Measurements from ENCODE around the gene SPARC.
"Not testable (repeated sequence)": the region's sequence is repeated elsewhere in the genome, so short reads cannot be mapped to it uniquely, and the experiment has no call there.

SPARC gene

DNA sequence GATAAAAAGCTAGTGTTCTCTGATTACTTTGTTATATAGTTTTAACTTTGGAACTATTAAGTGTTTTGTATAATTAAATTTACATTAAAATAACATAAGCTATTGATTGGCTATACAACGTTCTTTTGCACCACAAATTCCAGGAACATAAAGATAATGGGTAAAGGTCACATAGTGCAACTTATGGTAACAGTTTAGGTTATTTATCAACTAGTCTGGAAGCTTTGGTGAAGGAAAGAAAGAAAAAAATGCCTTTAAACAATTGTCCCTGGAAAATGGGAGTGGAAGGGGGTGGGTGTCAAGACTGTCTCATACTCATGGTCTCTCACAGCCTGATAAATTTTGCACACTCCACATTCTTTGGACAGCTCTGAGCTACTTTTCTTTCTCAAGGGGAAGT lies 17.1 kb upstream of the SPARC start:
- no peak overlapping the region for H3K4me3 ChIP-seq (ENCODE audit: low read depth in 1 of 5, low read length in 5 of 5)
- H3K27ac ChIP-seq (ENCODE audit: low read depth, low read length), result no peak overlapping the region
- peaks cover 0 to 3% (median 0%) of the 10 kb centered on the region in 5 donors for H3K27me3 ChIP-seq (ENCODE audit: control insufficient read depth in 5 of 5, insufficient read depth in 4 of 5, low read length in 5 of 5)
- H3K36me3 ChIP-seq (ENCODE audit: control insufficient read depth in 5 of 5, insufficient read depth in 5 of 5, low read length in 5 of 5), result no peaks in the 10 kb centered on the region
- H3K4me1 ChIP-seq (ENCODE audit: control insufficient read depth in 5 of 5, insufficient read depth in 5 of 5, low read length in 5 of 5), result peaks cover 7 to 33% (median 24%) of the 10 kb centered on the region in 5 donors
- no peaks in the 10 kb centered on the region for H3K9me3 ChIP-seq (ENCODE audit: control insufficient read depth in 5 of 5, low read length in 5 of 5)
- no peak overlapping the region for H3K9ac ChIP-seq (ENCODE audit: low read length in 5 of 5)

GRCh38 chr5:151703227-151703626 lies 16.5 kb upstream of the SPARC start:
- Histone ChIP-seq H3K36me3 (ENCODE audit: control insufficient read depth in 5 of 5, insufficient read depth in 5 of 5, low read length in 5 of 5) (no peaks in the 10 kb centered on the region), H3K4me1 (ENCODE audit: control insufficient read depth in 5 of 5, insufficient read depth in 5 of 5, low read length in 5 of 5) (peaks cover 9 to 39% (median 30%) of the 10 kb centered on the region in 5 donors), H3K9me3 (ENCODE audit: control insufficient read depth in 5 of 5, low read length in 5 of 5) (no peaks in the 10 kb centered on the region), H3K9ac (ENCODE audit: low read length in 5 of 5) (no peak overlapping the region), H3K27ac (ENCODE audit: low read depth, low read length) (no peak overlapping the region), H3K4me3 (ENCODE audit: low read depth in 1 of 5, low read length in 5 of 5) (no peak overlapping the region), H3K27me3 (ENCODE audit: control insufficient read depth in 5 of 5, insufficient read depth in 4 of 5, low read length in 5 of 5) (peaks cover 0 to 3% (median 0%) of the 10 kb centered on the region in 5 donors)

GRCh38 chr5:151700820-151701219 lies 14.1 kb upstream of the SPARC start:
- H3K27me3 ChIP-seq (ENCODE audit: control insufficient read depth in 5 of 5, insufficient read depth in 4 of 5, low read length in 5 of 5), result peaks cover 0 to 3% (median 0%) of the 10 kb centered on the region in 5 donors
- no peaks in the 10 kb centered on the region for H3K9me3 ChIP-seq (ENCODE audit: control insufficient read depth in 5 of 5, low read length in 5 of 5)
- H3K36me3 ChIP-seq (ENCODE audit: control insufficient read depth in 5 of 5, insufficient read depth in 5 of 5, low read length in 5 of 5), result no peaks in the 10 kb centered on the region
- H3K9ac ChIP-seq (ENCODE audit: low read length in 5 of 5), result no peak overlapping the region
- peaks cover 9 to 62% (median 47%) of the 10 kb centered on the region in 5 donors for H3K4me1 ChIP-seq (ENCODE audit: control insufficient read depth in 5 of 5, insufficient read depth in 5 of 5, low read length in 5 of 5)
- H3K4me3 ChIP-seq (ENCODE audit: low read depth in 1 of 5, low read length in 5 of 5), result no peak overlapping the region
- H3K27ac ChIP-seq (ENCODE audit: low read depth, low read length), result peak overlapping the region; percentile 94

DNA sequence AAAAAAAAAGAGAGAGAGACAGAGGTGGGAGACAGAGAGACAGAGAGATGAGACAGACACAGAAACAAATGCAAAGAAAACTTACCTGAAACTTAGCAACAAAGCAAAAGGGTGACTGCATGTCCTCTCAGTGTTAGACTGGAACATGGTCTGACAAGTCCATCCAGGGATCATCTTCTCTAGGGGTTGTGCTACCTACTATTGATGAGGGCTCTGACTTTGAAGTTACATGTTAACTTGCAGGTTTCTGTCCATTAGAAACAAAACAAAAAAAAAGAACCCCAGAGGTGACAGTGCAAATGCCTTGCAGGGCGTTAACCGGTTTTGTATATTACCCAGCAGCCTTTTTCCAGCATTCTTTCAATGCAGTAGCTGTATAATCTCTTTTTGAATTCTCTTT lies 13.6 kb upstream of the SPARC start:
- Histone ChIP-seq H3K9me3 (ENCODE audit: control insufficient read depth in 5 of 5, low read length in 5 of 5) (no peaks in the 10 kb centered on the region), H3K9ac (ENCODE audit: low read length in 5 of 5) (peak overlapping the region in 1 of 5 donors; percentile 6), H3K27ac (ENCODE audit: low read depth, low read length) (peak overlapping the region; percentile 94), H3K27me3 (ENCODE audit: control insufficient read depth in 5 of 5, insufficient read depth in 4 of 5, low read length in 5 of 5) (peaks cover 0 to 3% (median 0%) of the 10 kb centered on the region in 5 donors), H3K4me3 (ENCODE audit: low read depth in 1 of 5, low read length in 5 of 5) (no peak overlapping the region), H3K4me1 (ENCODE audit: control insufficient read depth in 5 of 5, insufficient read depth in 5 of 5, low read length in 5 of 5) (peaks cover 9 to 67% (median 52%) of the 10 kb centered on the region in 5 donors), H3K36me3 (ENCODE audit: control insufficient read depth in 5 of 5, insufficient read depth in 5 of 5, low read length in 5 of 5) (no peaks in the 10 kb centered on the region)

DNA sequence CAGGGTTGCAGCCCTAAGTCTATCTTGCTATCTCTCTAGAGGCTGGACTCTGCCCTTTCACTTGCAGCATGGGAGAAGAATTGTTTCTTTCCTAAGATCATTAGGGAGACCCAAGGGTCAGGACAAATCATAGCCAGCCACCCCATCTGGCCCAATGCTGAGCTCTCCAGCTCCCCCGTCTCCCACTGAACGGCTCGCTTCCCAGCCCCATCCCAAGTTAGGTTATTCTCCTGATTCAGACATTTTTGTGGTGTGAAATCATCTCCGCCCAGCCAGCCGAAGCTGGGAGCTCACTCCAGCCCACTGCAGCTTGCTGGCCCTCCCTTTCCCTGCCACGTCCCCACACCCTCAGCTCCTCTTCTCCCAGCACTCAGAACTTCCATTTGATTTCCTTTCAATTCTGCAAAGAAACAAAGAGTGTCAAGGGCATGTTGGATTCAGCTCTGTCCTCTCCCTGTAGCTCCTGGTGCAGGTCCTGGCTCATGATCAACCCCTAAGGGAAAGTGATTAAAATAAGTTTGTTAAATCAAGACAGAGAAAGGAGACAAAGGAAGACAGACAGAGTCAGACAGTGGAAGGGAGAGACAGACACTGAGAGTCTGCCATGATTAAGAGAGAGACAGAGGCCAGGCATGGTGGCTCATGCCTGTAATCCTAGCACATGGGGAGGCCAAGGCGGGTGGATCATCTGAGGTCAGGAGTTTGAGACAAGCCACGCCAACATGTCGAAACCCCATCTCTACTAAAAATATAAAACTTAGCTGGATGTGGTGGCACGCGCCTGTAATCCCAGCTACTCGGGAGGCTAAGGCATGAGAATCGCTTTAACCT lies 12.6 kb upstream of the SPARC start:
- Histone ChIP-seq H3K9me3 (ENCODE audit: control insufficient read depth in 5 of 5, low read length in 5 of 5) (no peaks in the 10 kb centered on the region), H3K4me3 (ENCODE audit: low read depth in 1 of 5, low read length in 5 of 5) (peak overlapping the region in 3 of 5 donors; percentile 3 to 25 (median 23)), H3K36me3 (ENCODE audit: control insufficient read depth in 5 of 5, insufficient read depth in 5 of 5, low read length in 5 of 5) (no peaks in the 10 kb centered on the region), H3K9ac (ENCODE audit: low read length in 5 of 5) (peak overlapping the region in 3 of 5 donors; percentile 3 to 59 (median 46)), H3K4me1 (ENCODE audit: control insufficient read depth in 5 of 5, insufficient read depth in 5 of 5, low read length in 5 of 5) (peaks cover 9 to 75% (median 52%) of the 10 kb centered on the region in 5 donors), H3K27ac (ENCODE audit: low read depth, low read length) (peak overlapping the region; percentile 94), H3K27me3 (ENCODE audit: control insufficient read depth in 5 of 5, insufficient read depth in 4 of 5, low read length in 5 of 5) (peaks cover 0 to 3% (median 0%) of the 10 kb centered on the region in 5 donors)

- H3K9ac ChIP-seq (ENCODE audit: low read length in 5 of 5); H3K27me3 ChIP-seq (ENCODE audit: control insufficient read depth in 5 of 5, insufficient read depth in 4 of 5, low read length in 5 of 5); H3K9me3 ChIP-seq (ENCODE audit: control insufficient read depth in 5 of 5, low read length in 5 of 5); H3K36me3 ChIP-seq (ENCODE audit: control insufficient read depth in 5 of 5, insufficient read depth in 5 of 5, low read length in 5 of 5); H3K4me3 ChIP-seq (ENCODE audit: low read depth in 1 of 5, low read length in 5 of 5): not testable (repeated sequence)
- Histone ChIP-seq H3K4me1 (ENCODE audit: control insufficient read depth in 5 of 5, insufficient read depth in 5 of 5, low read length in 5 of 5) (peaks cover 9 to 80% (median 57%) of the 10 kb centered on the region in 5 donors), H3K27ac (ENCODE audit: low read depth, low read length) (peak overlapping the region; percentile 94)
Measured at GRCh38 chr5:151698081-151698480, 11.4 kb upstream of the SPARC start.

GRCh38 chr5:151697452-151697851 lies 10.7 kb upstream of the SPARC start:
- peak overlapping the region in 3 of 5 donors; percentile 26 to 67 (median 64) for H3K9ac ChIP-seq (ENCODE audit: low read length in 5 of 5)
- peak overlapping the region in 1 of 5 donors; percentile 15 for H3K4me3 ChIP-seq (ENCODE audit: low read depth in 1 of 5, low read length in 5 of 5)
- no peaks in the 10 kb centered on the region for H3K9me3 ChIP-seq (ENCODE audit: control insufficient read depth in 5 of 5, low read length in 5 of 5)
- peaks cover 0 to 3% (median 0%) of the 10 kb centered on the region in 5 donors for H3K27me3 ChIP-seq (ENCODE audit: control insufficient read depth in 5 of 5, insufficient read depth in 4 of 5, low read length in 5 of 5)
- peaks cover 9 to 73% (median 51%) of the 10 kb centered on the region in 5 donors for H3K4me1 ChIP-seq (ENCODE audit: control insufficient read depth in 5 of 5, insufficient read depth in 5 of 5, low read length in 5 of 5)
- H3K27ac ChIP-seq (ENCODE audit: low read depth, low read length), result peak overlapping the region; percentile 94
- H3K36me3 ChIP-seq (ENCODE audit: control insufficient read depth in 5 of 5, insufficient read depth in 5 of 5, low read length in 5 of 5), result no peaks in the 10 kb centered on the region

DNA sequence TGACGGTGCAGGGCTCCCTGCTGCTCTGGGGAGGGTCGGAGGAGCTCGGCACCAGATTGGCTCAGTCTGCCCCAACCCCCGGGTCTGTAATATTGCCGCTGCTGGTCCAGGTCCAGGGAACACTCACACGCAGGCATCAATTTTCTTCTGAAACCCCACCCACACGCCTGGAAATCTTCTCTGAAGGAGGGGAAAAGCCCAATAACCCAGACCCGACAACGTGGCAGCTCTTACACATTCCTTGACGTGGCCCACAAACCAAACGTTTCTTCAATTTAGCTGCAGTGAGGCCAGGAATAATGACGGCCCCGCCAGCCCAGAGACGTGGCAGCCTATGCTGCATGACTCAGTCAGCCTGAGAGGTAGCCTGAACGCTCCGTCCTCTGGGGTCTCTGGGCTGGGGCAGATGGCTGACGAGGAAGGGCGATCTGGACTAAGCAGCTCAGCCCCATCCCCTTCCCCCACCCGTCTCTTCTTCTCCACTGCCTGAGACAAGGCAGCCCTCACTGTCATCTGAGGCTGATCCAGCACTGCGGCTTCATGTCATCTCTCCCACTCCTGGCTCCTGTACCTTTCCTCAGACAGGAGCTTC lies 9.9 kb upstream of the SPARC start:
- H3K27ac ChIP-seq (ENCODE audit: low read depth, low read length), result peak overlapping the region; percentile 94
- peak overlapping the region in 3 of 5 donors; percentile 30 to 67 (median 41) for H3K9ac ChIP-seq (ENCODE audit: low read length in 5 of 5)
- peaks cover 9 to 70% (median 50%) of the 10 kb centered on the region in 5 donors for H3K4me1 ChIP-seq (ENCODE audit: control insufficient read depth in 5 of 5, insufficient read depth in 5 of 5, low read length in 5 of 5)
- no peaks in the 10 kb centered on the region for H3K36me3 ChIP-seq (ENCODE audit: control insufficient read depth in 5 of 5, insufficient read depth in 5 of 5, low read length in 5 of 5)
- H3K9me3 ChIP-seq (ENCODE audit: control insufficient read depth in 5 of 5, low read length in 5 of 5), result no peaks in the 10 kb centered on the region
- H3K27me3 ChIP-seq (ENCODE audit: control insufficient read depth in 5 of 5, insufficient read depth in 4 of 5, low read length in 5 of 5), result peaks cover 0 to 3% (median 0%) of the 10 kb centered on the region in 5 donors
- H3K4me3 ChIP-seq (ENCODE audit: low read depth in 1 of 5, low read length in 5 of 5), result peak overlapping the region in 2 of 5 donors; percentile 44 to 46

DNA sequence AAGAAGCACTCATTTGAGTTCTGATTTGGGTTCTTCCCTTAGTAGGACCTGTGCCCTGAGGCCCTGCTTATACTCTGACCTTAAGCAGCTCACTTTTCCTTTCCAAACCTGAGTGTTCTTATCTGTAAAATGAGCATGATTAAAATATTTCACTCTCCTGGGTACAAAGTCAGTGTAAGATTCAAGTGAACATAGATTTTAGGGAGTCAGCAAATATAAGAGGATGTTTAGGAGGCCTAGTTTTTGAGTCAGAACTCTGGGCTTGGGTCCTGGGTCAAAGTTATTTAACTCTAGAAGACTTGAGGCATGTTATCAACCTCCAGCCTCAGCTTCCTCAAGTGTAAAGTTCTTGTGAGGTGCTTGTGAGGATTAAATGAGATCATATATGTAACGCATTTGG lies 8.7 kb upstream of the SPARC start:
- H3K4me3 ChIP-seq (ENCODE audit: low read depth in 1 of 5, low read length in 5 of 5), result no peak overlapping the region
- H3K4me1 ChIP-seq (ENCODE audit: control insufficient read depth in 5 of 5, insufficient read depth in 5 of 5, low read length in 5 of 5), result peaks cover 9 to 63% (median 48%) of the 10 kb centered on the region in 5 donors
- H3K27ac ChIP-seq (ENCODE audit: low read depth, low read length), result peak overlapping the region; percentile 94
- no peak overlapping the region for H3K9ac ChIP-seq (ENCODE audit: low read length in 5 of 5)
- H3K27me3 ChIP-seq (ENCODE audit: control insufficient read depth in 5 of 5, insufficient read depth in 4 of 5, low read length in 5 of 5), result peaks cover 0 to 3% (median 0%) of the 10 kb centered on the region in 5 donors
- no peaks in the 10 kb centered on the region for H3K36me3 ChIP-seq (ENCODE audit: control insufficient read depth in 5 of 5, insufficient read depth in 5 of 5, low read length in 5 of 5)
- H3K9me3 ChIP-seq (ENCODE audit: control insufficient read depth in 5 of 5, low read length in 5 of 5), result no peaks in the 10 kb centered on the region

GRCh38 chr5:151694035-151694485 lies 7.3 kb upstream of the SPARC start:
- peaks cover 7 to 58% (median 43%) of the 10 kb centered on the region in 5 donors for H3K4me1 ChIP-seq (ENCODE audit: control insufficient read depth in 5 of 5, insufficient read depth in 5 of 5, low read length in 5 of 5)
- peak overlapping the region in 1 of 5 donors; percentile 35 for H3K9ac ChIP-seq (ENCODE audit: low read length in 5 of 5)
- H3K27ac ChIP-seq (ENCODE audit: low read depth, low read length), result peak overlapping the region; percentile 94
- no peaks in the 10 kb centered on the region for H3K36me3 ChIP-seq (ENCODE audit: control insufficient read depth in 5 of 5, insufficient read depth in 5 of 5, low read length in 5 of 5)
- no peaks in the 10 kb centered on the region for H3K9me3 ChIP-seq (ENCODE audit: control insufficient read depth in 5 of 5, low read length in 5 of 5)
- peaks cover 0 to 1% (median 0%) of the 10 kb centered on the region in 5 donors for H3K27me3 ChIP-seq (ENCODE audit: control insufficient read depth in 5 of 5, insufficient read depth in 4 of 5, low read length in 5 of 5)
- H3K4me3 ChIP-seq (ENCODE audit: low read depth in 1 of 5, low read length in 5 of 5), result no peak overlapping the region
